Peyer's patch (tissue), 4 donors: Measurements from ENCODE around the gene PDZK1IP1. TPM values are rescaled to one million over a fixed set of nuclear protein-coding genes. Genes with fewer than 3 reads are reported as not detected.

Experiments
- DNase-seq, 3 donors: peaks; one replicate each; pipeline ENCODE4 v3.0.0-alpha.2; 2017 to 2019
- H3K27ac ChIP-seq, 4 donors: fragments of 200-600 bp; sonication (generic); one replicate each; pipeline ENCODE4 v1.5.1; 2016 to 2019
- H3K27me3 ChIP-seq, 2 donors: fragments of 200-600 bp; sonication (generic); one replicate each; pipeline ENCODE4 v1.5.1; 2019
- H3K36me3 ChIP-seq, 3 donors: fragments of 200-600 bp; sonication (generic); one replicate each; pipeline ENCODE4 v1.5.1; 2016 to 2019
- H3K4me1 ChIP-seq, 4 donors: fragments of 200-600 bp; sonication (generic); one replicate each; pipeline ENCODE4 v1.5.1; 2016 to 2019
- H3K4me3 ChIP-seq, 4 donors: fragments of 200-600 bp; sonication (generic); 1 replicate in 3 of 4; 2 replicates in 1 of 4; pipeline ENCODE4 v1.5.1; 2016 to 2019; ENCODE audit warnings: mild to moderate bottlenecking in 1 of 4
- H3K9me3 ChIP-seq, 4 donors: fragments of 200-600 bp; sonication (generic); one replicate each; pipeline ENCODE4 v1.5.1; 2016 to 2019; ENCODE audit warnings: mild to moderate bottlenecking in 1 of 4
- CTCF ChIP-seq, 6 experiments: fragments of 450-650 bp in 4 of 6; fragments of 200-600 bp in 2 of 6; sonication (generic) in 1 of 6; IDR thresholded peaks; one replicate each; pipeline ENCODE4 v1.5.1; 2017 to 2019; ENCODE audit warnings: antibody characterized with exemption in 6 of 6, mild to moderate bottlenecking in 3 of 6, moderate library complexity in 1 of 6
- POLR2A ChIP-seq, 2 donors: fragments of 450-650 bp; IDR thresholded peaks; one replicate each; pipeline ENCODE4 v1.5.1; 2017; ENCODE audit warnings: antibody characterized with exemption in 2 of 2, mild to moderate bottlenecking in 2 of 2, moderate library complexity in 2 of 2
- total RNA-seq, 4 donors: library from RNA; depleted of rRNA; stranded (reverse); fragments of >200 nt; gene quantifications; one replicate each; pipeline ENCODE4 v1.1.0, GENCODE V29; 2016

Gene PDZK1IP1
- total RNA-seq, 4 donors from 2014 or later = 5.8 to 224 (median 104) TPM

- Histone ChIP-seq H3K4me1 (peaks cover 0 to 27% (median 4%) of the 10 kb centered on the region in 4 donors), H3K4me3 (peak overlapping the region in 3 of 4 donors; percentile 26 to 46 (median 36)), H3K36me3 (no peaks in the 10 kb centered on the region), H3K27ac (no peak overlapping the region), H3K27me3 (peaks cover 0 to 42% of the 10 kb centered on the region in 2 donors), H3K9me3 (no peaks in the 10 kb centered on the region)
- no peak for TF ChIP-seq POLR2A (IDR thresholded peaks at IDR 0.05)
- no peak for TF ChIP-seq CTCF (IDR thresholded peaks at IDR 0.05)
- no peak for DNase-seq
Observed at GRCh38 chr1:47224676-47225399, 35.0 kb upstream of the PDZK1IP1 start.

- H3K4me1 ChIP-seq = peaks cover 0 to 20% (median 4%) of the 10 kb centered on the region in 4 donors
- TF ChIP-seq CTCF (IDR thresholded peaks at IDR 0.05) (no peak), POLR2A (IDR thresholded peaks at IDR 0.05) (no peak)
- H3K27me3 ChIP-seq = peaks cover 0 to 35% of the 10 kb centered on the region in 2 donors
- DNase-seq = no peak
- H3K27ac ChIP-seq = no peak overlapping the region
- no peak overlapping the region for H3K4me3 ChIP-seq
- H3K36me3 ChIP-seq = no peaks in the 10 kb centered on the region
- H3K9me3 ChIP-seq = no peaks in the 10 kb centered on the region
Observed at GRCh38 chr1:47223921-47224675, 34.3 kb upstream of the PDZK1IP1 start.

- Histone ChIP-seq H3K9me3 (no peaks in the 10 kb centered on the region), H3K4me3 (no peak overlapping the region), H3K27me3 (peaks cover 0 to 28% of the 10 kb centered on the region in 2 donors), H3K27ac (no peak overlapping the region), H3K36me3 (no peaks in the 10 kb centered on the region), H3K4me1 (peaks cover 0 to 19% (median 4%) of the 10 kb centered on the region in 4 donors)
- no peak for DNase-seq
- TF ChIP-seq POLR2A (IDR thresholded peaks at IDR 0.05) = no peak
- no peak for TF ChIP-seq CTCF (IDR thresholded peaks at IDR 0.05)
Observed at GRCh38 chr1:47223174-47223920, 33.5 kb upstream of the PDZK1IP1 start.

GRCh38 chr1:47222476-47222875 lies 32.6 kb upstream of the PDZK1IP1 start:
- Histone ChIP-seq H3K4me1 (peaks cover 0 to 19% (median 4%) of the 10 kb centered on the region in 4 donors), H3K27me3 (peaks cover 0 to 28% of the 10 kb centered on the region in 2 donors), H3K9me3 (no peaks in the 10 kb centered on the region), H3K4me3 (no peak overlapping the region), H3K36me3 (no peaks in the 10 kb centered on the region), H3K27ac (no peak overlapping the region)
- DNase-seq = no peak
- no peak for TF ChIP-seq POLR2A (IDR thresholded peaks at IDR 0.05)
- TF ChIP-seq CTCF (IDR thresholded peaks at IDR 0.05) = no peak

GRCh38 chr1:47219590-47220220 lies 29.9 kb upstream of the PDZK1IP1 start:
- DNase-seq = no peak
- H3K4me3 ChIP-seq = no peak overlapping the region
- H3K4me1 ChIP-seq = peaks cover 0 to 1% (median 0%) of the 10 kb centered on the region in 4 donors
- no peaks in the 10 kb centered on the region for H3K9me3 ChIP-seq
- H3K36me3 ChIP-seq = no peaks in the 10 kb centered on the region
- TF ChIP-seq POLR2A (IDR thresholded peaks at IDR 0.05) = no peak
- no peak for TF ChIP-seq CTCF (IDR thresholded peaks at IDR 0.05)
- peaks cover 0 to 10% of the 10 kb centered on the region in 2 donors for H3K27me3 ChIP-seq
- H3K27ac ChIP-seq = no peak overlapping the region
